A549 (cell line): ENCODE data around the gene ZNF564. TPM values are rescaled to one million over a fixed set of nuclear protein-coding genes. Genes with fewer than 3 reads are reported as not detected.

Experiments
- ATAC-seq, 2 experiments: fragments of 200-7000 bp in 1 of 2; fragments of >200 bp in 1 of 2; cut with Nextera tagmentation in 1 of 2; cut with Tn5 transposase in 1 of 2; 3 replicates each; pipeline versions ENCODE4 v1.8.0 to v1.9.1; 2018 to 2020; ENCODE audit warnings: mild to moderate bottlenecking in 1 of 2, moderate library complexity in 1 of 2
- CTCF ChIA-PET: fragments of 300-600 bp; sonication (Branson Sonifier 250); formaldehyde crosslinking; extraction: SDS; loops from one replicate; lab custom pipeline; 2021; ENCODE audit warnings: antibody characterized with exemption, inconsistent platforms; lab: Yijun Ruan, JAX
- POLR2A ChIA-PET: fragments of 350-600 bp; formaldehyde crosslinking; extraction: SDS; loops from one replicate; lab custom pipeline; 2021; ENCODE audit warnings: antibody characterized with exemption, inconsistent platforms; lab: Yijun Ruan, JAX
- DNase-seq, 2 experiments: peaks; one replicate each; pipeline versions ENCODE4 v3.0.0 to v3.0.0-alpha.2; 2011 to 2016; ENCODE audit warnings: low read depth in 1 of 2, low spot score in 1 of 2
- FAIRE-seq: peaks from 2 replicates; lab custom pipeline; 2011; peaks lifted over from hg19 to GRCh38; lab: Jason Lieb, UNC
- H3K27ac ChIP-seq, 2 experiments: fragments of >200 bp; sonication (Bioruptor Twin); formaldehyde crosslinking; 3 replicates each; pipeline ENCODE4 v1.5.1; 2016 to 2017
- H3K4me1 ChIP-seq: fragments of >200 bp; sonication (Bioruptor Twin); formaldehyde crosslinking; 3 replicates; pipeline ENCODE4 v1.6.1; 2016
- H3K4me2 ChIP-seq: fragments of >200 bp; sonication (Bioruptor Twin); formaldehyde crosslinking; 3 replicates; pipeline ENCODE4 v1.6.1; 2016
- H3K4me3 ChIP-seq: fragments of >200 bp; sonication (Bioruptor Twin); formaldehyde crosslinking; 3 replicates; pipeline ENCODE4 v1.5.1; 2016
- H3K9me3 ChIP-seq: fragments of >200 bp; sonication (Bioruptor Twin); formaldehyde crosslinking; 3 replicates; pipeline ENCODE4 v1.6.1; 2016
- CBX8 ChIP-seq: fragments of 200-600 bp; sonication (generic); IDR thresholded peaks from 2 replicates; pipeline ENCODE4 v1.6.1; 2016
- EHF ChIP-seq: fragments of 250-450 bp; sonication (Bioruptor Pico); IDR thresholded peaks from 2 replicates; pipeline ENCODE4 v1.5.0; 2020; ENCODE audit warnings: mild to moderate bottlenecking
- EP300 ChIP-seq, 2 experiments: fragments of >200 bp; sonication (Bioruptor Twin); formaldehyde crosslinking; IDR thresholded peaks; 2 replicates in 1 of 2; 3 replicates in 1 of 2; pipeline ENCODE4 v1.6.1; 2016 to 2017
- HEYL ChIP-seq: fragments of 250-450 bp; sonication (Bioruptor Pico); IDR thresholded peaks from 2 replicates; pipeline ENCODE4 v1.8.0; 2021; ENCODE audit warnings: mild to moderate bottlenecking, moderate library complexity
- HOXB5 ChIP-seq: fragments of 250-450 bp; sonication (Bioruptor Pico); IDR thresholded peaks from 2 replicates; pipeline ENCODE4 v1.5.0; 2020; ENCODE audit warnings: mild to moderate bottlenecking, moderate library complexity
- NR3C1 ChIP-seq: fragments of >200 bp; sonication (Bioruptor Twin); formaldehyde crosslinking; IDR thresholded peaks from 3 replicates; pipeline ENCODE4 v1.6.1; 2017
- RAD21 ChIP-seq, 2 experiments: fragments of >200 bp in 1 of 2; sonication (Bioruptor Twin) in 1 of 2; formaldehyde crosslinking in 1 of 2; IDR thresholded peaks in 1 of 2; conservative IDR thresholded peaks in 1 of 2; 2 replicates in 1 of 2; 3 replicates in 1 of 2; pipeline ENCODE4 v1.6.1; 2012 to 2018; ENCODE audit warnings: inconsistent platforms in 1 of 2
- TFCP2L1 ChIP-seq: fragments of 250-450 bp; sonication (Bioruptor Pico); IDR thresholded peaks from 2 replicates; pipeline ENCODE4 v1.5.0; 2021; ENCODE audit warnings: mild to moderate bottlenecking
- ZNF302 ChIP-seq: fragments of 250-450 bp; sonication (Bioruptor Pico); IDR thresholded peaks from 2 replicates; pipeline ENCODE4 v1.9.0; 2021; ENCODE audit warnings: inconsistent platforms, mild to moderate bottlenecking, moderate library complexity
- ZSCAN20 ChIP-seq: fragments of 250-450 bp; sonication (Bioruptor Pico); IDR thresholded peaks from 2 replicates; pipeline ENCODE4 v1.8.0; 2022; ENCODE audit warnings: mild to moderate bottlenecking, moderate library complexity
- WGBS: methylation state at CpG from one replicate; pipeline ENCODE4 v1.1.6; 2017; ENCODE audit errors: missing lambda C conversion rate; 5-methylcytosine and 5-hydroxymethylcytosine counted together
- polyA plus RNA-seq, 4 experiments: library from polyadenylated mRNA; depleted of rRNA in 3 of 4; stranded (reverse); fragments of >200 nt; fragmentation: RNase III in 1 of 4; extraction: RNeasy Plus Mini Kit Qiagen cat#74134 plus additional on column Dnase treatment in 1 of 4; gene quantifications; 2 replicates in 3 of 4; 3 replicates in 1 of 4; pipeline ENCODE4 v1.2.3, GENCODE V29; 2011 to 2017
- small RNA-seq, 6 experiments: library from RNA; depleted of rRNA; stranded (forward); fragments of <200 nt; gene quantifications; one replicate each; pipeline ENCODE3, GENCODE V24; 2012
- TF ChIP-seq, protein P1 (sequence below): fragments of 250-450 bp; sonication (Bioruptor Pico); IDR thresholded peaks from 2 replicates; pipeline ENCODE4 v1.5.0; 2021; ENCODE audit warnings: mild to moderate bottlenecking, moderate library complexity, borderline replicate concordance
- TF ChIP-seq, protein P2 (sequence below): fragments of >200 bp; sonication (Bioruptor Twin); formaldehyde crosslinking; IDR thresholded peaks from 3 replicates; pipeline ENCODE4 v1.5.1; 2016
- TF ChIP-seq, protein P3 (sequence below): fragments of 450-650 bp; IDR thresholded peaks from 2 replicates; pipeline ENCODE4 v1.6.1; 2014; ENCODE audit warnings: antibody characterized with exemption
- TF ChIP-seq, protein P4 (sequence below): fragments of 200-600 bp; sonication (generic); IDR thresholded peaks from 2 replicates; pipeline ENCODE4 v1.6.1; 2016; ENCODE audit warnings: antibody characterized with exemption, mild to moderate bottlenecking, moderate library complexity

The ZNF564 gene
- polyA plus RNA-seq, 2 of the 4 experiments (the other 2 are of a cell fraction) = 1.9 to 2.5 TPM

DNA sequence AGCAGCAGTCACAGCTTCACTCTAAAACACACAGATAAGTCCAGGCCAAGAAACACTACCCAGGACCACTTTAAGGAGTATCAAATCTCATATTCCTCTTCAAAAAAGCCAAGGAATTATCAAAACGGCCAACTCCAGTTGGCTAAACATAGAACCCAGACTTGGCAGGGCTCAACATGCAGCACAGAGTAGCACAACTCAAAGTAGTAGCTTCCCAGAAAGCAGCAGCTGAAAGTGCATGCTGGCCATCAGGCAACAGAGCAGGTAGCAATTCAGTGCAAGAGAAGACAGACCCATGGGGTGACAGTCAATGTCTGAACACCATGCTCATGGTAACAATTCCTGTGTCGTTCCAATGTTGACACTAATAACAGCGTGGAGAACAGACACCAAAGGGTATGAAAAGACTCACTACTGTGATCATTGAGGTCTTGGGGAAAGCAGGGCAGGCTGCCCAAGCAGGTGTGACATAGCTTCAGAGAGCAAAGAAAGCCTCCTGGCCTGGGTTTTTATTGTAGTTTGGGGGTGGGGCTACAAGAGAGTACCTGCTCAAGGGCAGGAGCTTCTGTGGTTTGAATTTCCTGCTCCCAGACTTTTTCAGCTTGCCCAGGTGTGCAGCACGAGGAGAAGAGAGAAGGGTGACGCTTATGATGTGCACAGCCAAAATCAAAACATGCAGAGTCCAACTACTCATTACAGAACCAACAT lies 72.9 kb downstream of the ZNF564 start:
- no peaks in the 10 kb centered on the region for H3K4me1 ChIP-seq
- no peak for TF ChIP-seq HEYL
- no peak for TF ChIP-seq ZSCAN20 (CRISPR knock-in tag)
- TF ChIP-seq, protein P1, sequence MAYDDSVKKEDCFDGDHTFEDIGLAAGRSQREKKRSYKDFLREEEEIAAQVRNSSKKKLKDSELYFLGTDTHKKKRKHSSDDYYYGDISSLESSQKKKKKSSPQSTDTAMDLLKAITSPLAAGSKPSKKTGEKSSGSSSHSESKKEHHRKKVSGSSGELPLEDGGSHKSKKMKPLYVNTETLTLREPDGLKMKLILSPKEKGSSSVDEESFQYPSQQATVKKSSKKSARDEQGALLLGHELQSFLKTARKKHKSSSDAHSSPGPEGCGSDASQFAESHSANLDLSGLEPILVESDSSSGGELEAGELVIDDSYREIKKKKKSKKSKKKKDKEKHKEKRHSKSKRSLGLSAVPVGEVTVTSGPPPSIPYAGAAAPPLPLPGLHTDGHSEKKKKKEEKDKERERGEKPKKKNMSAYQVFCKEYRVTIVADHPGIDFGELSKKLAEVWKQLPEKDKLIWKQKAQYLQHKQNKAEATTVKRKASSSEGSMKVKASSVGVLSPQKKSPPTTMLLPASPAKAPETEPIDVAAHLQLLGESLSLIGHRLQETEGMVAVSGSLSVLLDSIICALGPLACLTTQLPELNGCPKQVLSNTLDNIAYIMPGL (CRISPR knock-in tag) = no peak
- no peak for TF ChIP-seq CBX8
- no peak for TF ChIP-seq RAD21 (conservative IDR thresholded peaks at IDR 0.05 in 1 of 2, IDR thresholded peaks at IDR 0.05 in 1 of 2)
- TF ChIP-seq, protein P2, sequence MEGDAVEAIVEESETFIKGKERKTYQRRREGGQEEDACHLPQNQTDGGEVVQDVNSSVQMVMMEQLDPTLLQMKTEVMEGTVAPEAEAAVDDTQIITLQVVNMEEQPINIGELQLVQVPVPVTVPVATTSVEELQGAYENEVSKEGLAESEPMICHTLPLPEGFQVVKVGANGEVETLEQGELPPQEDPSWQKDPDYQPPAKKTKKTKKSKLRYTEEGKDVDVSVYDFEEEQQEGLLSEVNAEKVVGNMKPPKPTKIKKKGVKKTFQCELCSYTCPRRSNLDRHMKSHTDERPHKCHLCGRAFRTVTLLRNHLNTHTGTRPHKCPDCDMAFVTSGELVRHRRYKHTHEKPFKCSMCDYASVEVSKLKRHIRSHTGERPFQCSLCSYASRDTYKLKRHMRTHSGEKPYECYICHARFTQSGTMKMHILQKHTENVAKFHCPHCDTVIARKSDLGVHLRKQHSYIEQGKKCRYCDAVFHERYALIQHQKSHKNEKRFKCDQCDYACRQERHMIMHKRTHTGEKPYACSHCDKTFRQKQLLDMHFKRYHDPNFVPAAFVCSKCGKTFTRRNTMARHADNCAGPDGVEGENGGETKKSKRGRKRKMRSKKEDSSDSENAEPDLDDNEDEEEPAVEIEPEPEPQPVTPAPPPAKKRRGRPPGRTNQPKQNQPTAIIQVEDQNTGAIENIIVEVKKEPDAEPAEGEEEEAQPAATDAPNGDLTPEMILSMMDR = no peak
- no peak for TF ChIP-seq HOXB5
- TF ChIP-seq ZNF302 (CRISPR knock-in tag) = no peak
- no peak for TF ChIP-seq TFCP2L1 (CRISPR knock-in tag)
- TF ChIP-seq EHF (CRISPR knock-in tag) = no peak
- TF ChIP-seq NR3C1 = no peak
- TF ChIP-seq EP300 (IDR thresholded peaks at IDR 0.05) = no peak
- TF ChIP-seq, protein P3, sequence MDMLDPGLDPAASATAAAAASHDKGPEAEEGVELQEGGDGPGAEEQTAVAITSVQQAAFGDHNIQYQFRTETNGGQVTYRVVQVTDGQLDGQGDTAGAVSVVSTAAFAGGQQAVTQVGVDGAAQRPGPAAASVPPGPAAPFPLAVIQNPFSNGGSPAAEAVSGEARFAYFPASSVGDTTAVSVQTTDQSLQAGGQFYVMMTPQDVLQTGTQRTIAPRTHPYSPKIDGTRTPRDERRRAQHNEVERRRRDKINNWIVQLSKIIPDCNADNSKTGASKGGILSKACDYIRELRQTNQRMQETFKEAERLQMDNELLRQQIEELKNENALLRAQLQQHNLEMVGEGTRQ = no peak
- TF ChIP-seq, protein P4, sequence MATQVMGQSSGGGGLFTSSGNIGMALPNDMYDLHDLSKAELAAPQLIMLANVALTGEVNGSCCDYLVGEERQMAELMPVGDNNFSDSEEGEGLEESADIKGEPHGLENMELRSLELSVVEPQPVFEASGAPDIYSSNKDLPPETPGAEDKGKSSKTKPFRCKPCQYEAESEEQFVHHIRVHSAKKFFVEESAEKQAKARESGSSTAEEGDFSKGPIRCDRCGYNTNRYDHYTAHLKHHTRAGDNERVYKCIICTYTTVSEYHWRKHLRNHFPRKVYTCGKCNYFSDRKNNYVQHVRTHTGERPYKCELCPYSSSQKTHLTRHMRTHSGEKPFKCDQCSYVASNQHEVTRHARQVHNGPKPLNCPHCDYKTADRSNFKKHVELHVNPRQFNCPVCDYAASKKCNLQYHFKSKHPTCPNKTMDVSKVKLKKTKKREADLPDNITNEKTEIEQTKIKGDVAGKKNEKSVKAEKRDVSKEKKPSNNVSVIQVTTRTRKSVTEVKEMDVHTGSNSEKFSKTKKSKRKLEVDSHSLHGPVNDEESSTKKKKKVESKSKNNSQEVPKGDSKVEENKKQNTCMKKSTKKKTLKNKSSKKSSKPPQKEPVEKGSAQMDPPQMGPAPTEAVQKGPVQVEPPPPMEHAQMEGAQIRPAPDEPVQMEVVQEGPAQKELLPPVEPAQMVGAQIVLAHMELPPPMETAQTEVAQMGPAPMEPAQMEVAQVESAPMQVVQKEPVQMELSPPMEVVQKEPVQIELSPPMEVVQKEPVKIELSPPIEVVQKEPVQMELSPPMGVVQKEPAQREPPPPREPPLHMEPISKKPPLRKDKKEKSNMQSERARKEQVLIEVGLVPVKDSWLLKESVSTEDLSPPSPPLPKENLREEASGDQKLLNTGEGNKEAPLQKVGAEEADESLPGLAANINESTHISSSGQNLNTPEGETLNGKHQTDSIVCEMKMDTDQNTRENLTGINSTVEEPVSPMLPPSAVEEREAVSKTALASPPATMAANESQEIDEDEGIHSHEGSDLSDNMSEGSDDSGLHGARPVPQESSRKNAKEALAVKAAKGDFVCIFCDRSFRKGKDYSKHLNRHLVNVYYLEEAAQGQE = no peak
- TF ChIP-seq, all 56 proteins: peak for 0
- ATAC-seq (no peak), FAIRE-seq (no peak), DNase-seq (no peak)
- no peak overlapping the region for H3K27ac ChIP-seq
- H3K4me3 ChIP-seq = no peak overlapping the region
- ChIA-PET POLR2A (no interaction called here), CTCF (no interaction called here)
- no peak overlapping the region for H3K4me2 ChIP-seq
- 3% methylated on average over 5 of the region's 5 CpGs for WGBS
- H3K9me3 ChIP-seq = no peaks in the 10 kb centered on the region

Small RNA genes lying within 50 kb of the gene (small RNA-seq; reads per million reads assigned to genes)
- 0 reads per million in 6 experiments for gene MTCO1P27
- gene PPIAP20 = 0 reads per million in 6 experiments

Other genes starting within 250 kb of the ZNF564 start
- gene ZNF563, start 217.8 kb downstream of the ZNF564 start, polyA plus RNA-seq (2011; rRNA removed) = not detected in 2 replicates
- not detected in 3 replicates for gene ZNF563, start 217.8 kb downstream of the ZNF564 start, polyA plus RNA-seq (2017; fragmentation: RNase III; extraction: RNeasy Plus Mini Kit Qiagen cat#74134 plus additional on column Dnase treatment)
- not detected in 2 replicates for gene ZNF442, start 185.8 kb downstream of the ZNF564 start, polyA plus RNA-seq (2011; rRNA removed)
- not detected in 3 replicates for gene ZNF442, start 185.8 kb downstream of the ZNF564 start, polyA plus RNA-seq (2017; fragmentation: RNase III; extraction: RNeasy Plus Mini Kit Qiagen cat#74134 plus additional on column Dnase treatment)
- gene ZNF799, start 150.2 kb downstream of the ZNF564 start, polyA plus RNA-seq (2011; rRNA removed) = 2.4 and 2.7 TPM in 2 replicates
- gene ZNF799, start 150.2 kb downstream of the ZNF564 start, polyA plus RNA-seq (2017; fragmentation: RNase III; extraction: RNeasy Plus Mini Kit Qiagen cat#74134 plus additional on column Dnase treatment) = 1.7 TPM in 3 replicates
- 1.0 and 1.1 TPM in 2 replicates for gene ZNF443, start 110.5 kb downstream of the ZNF564 start, polyA plus RNA-seq (2011; rRNA removed)
- 1.0 to 1.1 TPM (median 1.1 TPM) in 3 replicates for gene ZNF443, start 110.5 kb downstream of the ZNF564 start, polyA plus RNA-seq (2017; fragmentation: RNase III; extraction: RNeasy Plus Mini Kit Qiagen cat#74134 plus additional on column Dnase treatment)
- gene ZNF709, start 66.7 kb downstream of the ZNF564 start, polyA plus RNA-seq (2011; rRNA removed) = 0.01 TPM in 1 of 2 replicates, not detected in the other
- 0.04 to 0.10 TPM in 2 of 3 replicates, not detected in the other for gene ZNF709, start 66.7 kb downstream of the ZNF564 start, polyA plus RNA-seq (2017; fragmentation: RNase III; extraction: RNeasy Plus Mini Kit Qiagen cat#74134 plus additional on column Dnase treatment)
- 2.4 and 2.5 TPM in 2 replicates for gene ZNF490, start 59.3 kb upstream of the ZNF564 start, polyA plus RNA-seq (2011; rRNA removed)
- gene ZNF490, start 59.3 kb upstream of the ZNF564 start, polyA plus RNA-seq (2017; fragmentation: RNase III; extraction: RNeasy Plus Mini Kit Qiagen cat#74134 plus additional on column Dnase treatment) = 0.57 to 0.85 TPM (median 0.79 TPM) in 3 replicates
- 7.1 and 8.0 TPM in 2 replicates for gene ZNF791, start 59.4 kb upstream of the ZNF564 start, polyA plus RNA-seq (2011; rRNA removed)
- gene ZNF791, start 59.4 kb upstream of the ZNF564 start, polyA plus RNA-seq (2017; fragmentation: RNase III; extraction: RNeasy Plus Mini Kit Qiagen cat#74134 plus additional on column Dnase treatment) = 4.5 to 4.6 TPM (median 4.5 TPM) in 3 replicates
- gene MAN2B1, start 115.3 kb upstream of the ZNF564 start, polyA plus RNA-seq (2011; rRNA removed) = 13.0 and 14.4 TPM in 2 replicates
- 15.4 to 16.3 TPM (median 15.9 TPM) in 3 replicates for gene MAN2B1, start 115.3 kb upstream of the ZNF564 start, polyA plus RNA-seq (2017; fragmentation: RNase III; extraction: RNeasy Plus Mini Kit Qiagen cat#74134 plus additional on column Dnase treatment)
- 4.3 and 4.8 TPM in 2 replicates for gene WDR83, start 115.3 kb upstream of the ZNF564 start, polyA plus RNA-seq (2011; rRNA removed)
- 11.1 to 13.7 TPM (median 11.4 TPM) in 3 replicates for gene WDR83, start 115.3 kb upstream of the ZNF564 start, polyA plus RNA-seq (2017; fragmentation: RNase III; extraction: RNeasy Plus Mini Kit Qiagen cat#74134 plus additional on column Dnase treatment)
- 63.7 and 71.9 TPM in 2 replicates for gene DHPS, start 130.4 kb upstream of the ZNF564 start, polyA plus RNA-seq (2011; rRNA removed)
- gene DHPS, start 130.4 kb upstream of the ZNF564 start, polyA plus RNA-seq (2017; fragmentation: RNase III; extraction: RNeasy Plus Mini Kit Qiagen cat#74134 plus additional on column Dnase treatment) = 55.3 to 58.3 TPM (median 57.8 TPM) in 3 replicates
- gene GNG14, start 136.5 kb upstream of the ZNF564 start, polyA plus RNA-seq (2011; rRNA removed) = not detected in 2 replicates
- not detected in 3 replicates for gene GNG14, start 136.5 kb upstream of the ZNF564 start, polyA plus RNA-seq (2017; fragmentation: RNase III; extraction: RNeasy Plus Mini Kit Qiagen cat#74134 plus additional on column Dnase treatment)
- 5.7 and 6.9 TPM in 2 replicates for gene FBXW9, start 145.1 kb upstream of the ZNF564 start, polyA plus RNA-seq (2011; rRNA removed)
- gene FBXW9, start 145.1 kb upstream of the ZNF564 start, polyA plus RNA-seq (2017; fragmentation: RNase III; extraction: RNeasy Plus Mini Kit Qiagen cat#74134 plus additional on column Dnase treatment) = 7.3 to 8.1 TPM (median 8.0 TPM) in 3 replicates
- gene TNPO2, start 172.4 kb upstream of the ZNF564 start, polyA plus RNA-seq (2011; rRNA removed) = 33.7 and 38.0 TPM in 2 replicates
- 39.8 to 42.5 TPM (median 41.0 TPM) in 3 replicates for gene TNPO2, start 172.4 kb upstream of the ZNF564 start, polyA plus RNA-seq (2017; fragmentation: RNase III; extraction: RNeasy Plus Mini Kit Qiagen cat#74134 plus additional on column Dnase treatment)
- gene TRIR, start 183.2 kb upstream of the ZNF564 start, polyA plus RNA-seq (2011; rRNA removed) = 105 and 137 TPM in 2 replicates
- 144 to 154 TPM (median 152 TPM) in 3 replicates for gene TRIR, start 183.2 kb upstream of the ZNF564 start, polyA plus RNA-seq (2017; fragmentation: RNase III; extraction: RNeasy Plus Mini Kit Qiagen cat#74134 plus additional on column Dnase treatment)
- 84.9 and 87.0 TPM in 2 replicates for gene GET3, start 186.0 kb upstream of the ZNF564 start, polyA plus RNA-seq (2011; rRNA removed)
- 82.7 to 96.7 TPM (median 91.7 TPM) in 3 replicates for gene GET3, start 186.0 kb upstream of the ZNF564 start, polyA plus RNA-seq (2017; fragmentation: RNase III; extraction: RNeasy Plus Mini Kit Qiagen cat#74134 plus additional on column Dnase treatment)
- gene BEST2, start 200.3 kb upstream of the ZNF564 start, polyA plus RNA-seq (2011; rRNA removed) = not detected in 2 replicates
- not detected in 3 replicates for gene BEST2, start 200.3 kb upstream of the ZNF564 start, polyA plus RNA-seq (2017; fragmentation: RNase III; extraction: RNeasy Plus Mini Kit Qiagen cat#74134 plus additional on column Dnase treatment)
- 8.3 and 10.1 TPM in 2 replicates for gene HOOK2, start 224.1 kb upstream of the ZNF564 start, polyA plus RNA-seq (2011; rRNA removed)
- 18.5 to 24.6 TPM (median 21.5 TPM) in 3 replicates for gene HOOK2, start 224.1 kb upstream of the ZNF564 start, polyA plus RNA-seq (2017; fragmentation: RNase III; extraction: RNeasy Plus Mini Kit Qiagen cat#74134 plus additional on column Dnase treatment)
- gene JUNB, start 240.0 kb upstream of the ZNF564 start, polyA plus RNA-seq (2011; rRNA removed) = 72.5 and 94.7 TPM in 2 replicates
- 47.2 to 57.7 TPM (median 55.6 TPM) in 3 replicates for gene JUNB, start 240.0 kb upstream of the ZNF564 start, polyA plus RNA-seq (2017; fragmentation: RNase III; extraction: RNeasy Plus Mini Kit Qiagen cat#74134 plus additional on column Dnase treatment)